ENCODE data around the gene RXFP4. TPM values are rescaled to one million over a fixed set of nuclear protein-coding genes. Genes with fewer than 3 reads are reported as not detected.

Gene RXFP4
- polyA plus RNA-seq, 1 of the 3 experiments (the other 2 are of a cell fraction): not detected

- peak; percentile 89 for DNase-seq
- Histone ChIP-seq H3K4me1 (ENCODE audit: control insufficient read depth in 1 of 2, insufficient read depth in 2 of 2, low read depth in 1 of 2, low read length in 1 of 2) (peaks cover 20 to 25% of the 10 kb centered on the region in 2 experiments), H3K4me3 (ENCODE audit: low read depth in 2 of 2, low read length in 1 of 2) (peak within 1 kb of the TSS; percentile 76 to 86), H3K9me3 (no peaks in the 10 kb centered on the region), H2AFZ (ENCODE audit: low read depth) (peak within 1 kb of the TSS; percentile 95), H3K27me3 (ENCODE audit: insufficient read depth) (no peaks in the 10 kb centered on the region), H3K9ac (peak within 1 kb of the TSS; percentile 98), H3K27ac (ENCODE audit: low read depth in 2 of 2, low read length in 1 of 2) (peak within 1 kb of the TSS; percentile 93 to 97), H3K79me2 (ENCODE audit: insufficient read depth) (peaks cover 54% of the 10 kb centered on the region), H3K4me2 (peak within 1 kb of the TSS; percentile 97), H4K20me1 (ENCODE audit: insufficient read depth) (peaks cover 37% of the 10 kb centered on the region), H3K9me2 (no peaks in the 10 kb centered on the region), H3F3A (replicated peaks; ENCODE audit: insufficient read depth) (peaks cover 27% of the 10 kb centered on the region), H3K36me3 (replicated peaks in 1 of 2; ENCODE audit: control insufficient read depth in 1 of 2, insufficient read depth in 2 of 2, low read length in 1 of 2) (peaks cover 26 to 33% of the 10 kb centered on the region in 2 experiments)
- under 1% methylated on average over 49 of the region's 50 CpGs for WGBS (ENCODE audit: low lambda C conversion rate)
- POLR2A ChIA-PET: interaction anchor here (0.5 to 2.2 kb wide), 16 partner anchors 12 to 119 kb away, joined by 3 to 14 read pairs (median 4); partner anchors contain the start of genes ARHGEF2 and SYT11
- CTCF ChIA-PET: interaction anchor here (0.7 to 3.4 kb wide), 7 partner anchors 20 to 1710 kb away, joined by 3 to 18 read pairs (median 4); partner anchors contain the start of genes ARHGEF2 and UBQLN4
- TF ChIP-seq GABPA (IDR thresholded peaks at IDR 0.05; ENCODE audit: low read depth) (peak; percentile 100), ELF1 (IDR thresholded peaks at IDR 0.05) (peak; percentile 89), MXI1 (IDR thresholded peaks at IDR 0.05; ENCODE audit: low read depth, low read length) (peak; percentile 89), CHD2 (IDR thresholded peaks at IDR 0.05; ENCODE audit: low read length, partially characterized antibody) (peak; percentile 95), ZBTB33 (IDR thresholded peaks at IDR 0.05; ENCODE audit: borderline replicate concordance, low read depth) (no peak), SMC3 (IDR thresholded peaks at IDR 0.05; ENCODE audit: low read depth, low read length) (no peak), NFIC (IDR thresholded peaks at IDR 0.05; ENCODE audit: borderline replicate concordance) (no peak), FOXJ3 (CRISPR knock-in tag; IDR thresholded peaks at IDR 0.05) (no peak), RAD21 (IDR thresholded peaks at IDR 0.05; ENCODE audit: low read length) (no peak), RCOR1 (IDR thresholded peaks at IDR 0.05; ENCODE audit: low read length) (peak; percentile 29; the same call in 1 of the 2 replicates), TAF1 (IDR thresholded peaks at IDR 0.05; ENCODE audit: borderline replicate concordance, low read depth, low read length) (peak; percentile 83), YY1 (IDR thresholded peaks at IDR 0.05; ENCODE audit: low read depth) (peak; percentile 99), SIN3A (IDR thresholded peaks at IDR 0.05; ENCODE audit: borderline replicate concordance, low read depth, low read length) (peak; percentile 83; the same call in 1 of the 2 replicates), RXRA (IDR thresholded peaks at IDR 0.05; ENCODE audit: borderline replicate concordance, low read depth) (no peak), GATA2 (CRISPR knock-in tag; IDR thresholded peaks at IDR 0.05) (no peak)
- TF ChIP-seq, protein P1, sequence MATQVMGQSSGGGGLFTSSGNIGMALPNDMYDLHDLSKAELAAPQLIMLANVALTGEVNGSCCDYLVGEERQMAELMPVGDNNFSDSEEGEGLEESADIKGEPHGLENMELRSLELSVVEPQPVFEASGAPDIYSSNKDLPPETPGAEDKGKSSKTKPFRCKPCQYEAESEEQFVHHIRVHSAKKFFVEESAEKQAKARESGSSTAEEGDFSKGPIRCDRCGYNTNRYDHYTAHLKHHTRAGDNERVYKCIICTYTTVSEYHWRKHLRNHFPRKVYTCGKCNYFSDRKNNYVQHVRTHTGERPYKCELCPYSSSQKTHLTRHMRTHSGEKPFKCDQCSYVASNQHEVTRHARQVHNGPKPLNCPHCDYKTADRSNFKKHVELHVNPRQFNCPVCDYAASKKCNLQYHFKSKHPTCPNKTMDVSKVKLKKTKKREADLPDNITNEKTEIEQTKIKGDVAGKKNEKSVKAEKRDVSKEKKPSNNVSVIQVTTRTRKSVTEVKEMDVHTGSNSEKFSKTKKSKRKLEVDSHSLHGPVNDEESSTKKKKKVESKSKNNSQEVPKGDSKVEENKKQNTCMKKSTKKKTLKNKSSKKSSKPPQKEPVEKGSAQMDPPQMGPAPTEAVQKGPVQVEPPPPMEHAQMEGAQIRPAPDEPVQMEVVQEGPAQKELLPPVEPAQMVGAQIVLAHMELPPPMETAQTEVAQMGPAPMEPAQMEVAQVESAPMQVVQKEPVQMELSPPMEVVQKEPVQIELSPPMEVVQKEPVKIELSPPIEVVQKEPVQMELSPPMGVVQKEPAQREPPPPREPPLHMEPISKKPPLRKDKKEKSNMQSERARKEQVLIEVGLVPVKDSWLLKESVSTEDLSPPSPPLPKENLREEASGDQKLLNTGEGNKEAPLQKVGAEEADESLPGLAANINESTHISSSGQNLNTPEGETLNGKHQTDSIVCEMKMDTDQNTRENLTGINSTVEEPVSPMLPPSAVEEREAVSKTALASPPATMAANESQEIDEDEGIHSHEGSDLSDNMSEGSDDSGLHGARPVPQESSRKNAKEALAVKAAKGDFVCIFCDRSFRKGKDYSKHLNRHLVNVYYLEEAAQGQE (IDR thresholded peaks at IDR 0.05; ENCODE audit: low read depth, low read length): no peak
- TF ChIP-seq, protein P2, sequence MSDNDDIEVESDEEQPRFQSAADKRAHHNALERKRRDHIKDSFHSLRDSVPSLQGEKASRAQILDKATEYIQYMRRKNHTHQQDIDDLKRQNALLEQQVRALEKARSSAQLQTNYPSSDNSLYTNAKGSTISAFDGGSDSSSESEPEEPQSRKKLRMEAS (IDR thresholded peaks at IDR 0.05; ENCODE audit: low read depth): peak; percentile 88
- TF ChIP-seq, protein P3, sequence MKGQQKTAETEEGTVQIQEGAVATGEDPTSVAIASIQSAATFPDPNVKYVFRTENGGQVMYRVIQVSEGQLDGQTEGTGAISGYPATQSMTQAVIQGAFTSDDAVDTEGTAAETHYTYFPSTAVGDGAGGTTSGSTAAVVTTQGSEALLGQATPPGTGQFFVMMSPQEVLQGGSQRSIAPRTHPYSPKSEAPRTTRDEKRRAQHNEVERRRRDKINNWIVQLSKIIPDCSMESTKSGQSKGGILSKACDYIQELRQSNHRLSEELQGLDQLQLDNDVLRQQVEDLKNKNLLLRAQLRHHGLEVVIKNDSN (IDR thresholded peaks at IDR 0.05; ENCODE audit: borderline replicate concordance, low read depth): no peak
- TF ChIP-seq, protein P4, sequence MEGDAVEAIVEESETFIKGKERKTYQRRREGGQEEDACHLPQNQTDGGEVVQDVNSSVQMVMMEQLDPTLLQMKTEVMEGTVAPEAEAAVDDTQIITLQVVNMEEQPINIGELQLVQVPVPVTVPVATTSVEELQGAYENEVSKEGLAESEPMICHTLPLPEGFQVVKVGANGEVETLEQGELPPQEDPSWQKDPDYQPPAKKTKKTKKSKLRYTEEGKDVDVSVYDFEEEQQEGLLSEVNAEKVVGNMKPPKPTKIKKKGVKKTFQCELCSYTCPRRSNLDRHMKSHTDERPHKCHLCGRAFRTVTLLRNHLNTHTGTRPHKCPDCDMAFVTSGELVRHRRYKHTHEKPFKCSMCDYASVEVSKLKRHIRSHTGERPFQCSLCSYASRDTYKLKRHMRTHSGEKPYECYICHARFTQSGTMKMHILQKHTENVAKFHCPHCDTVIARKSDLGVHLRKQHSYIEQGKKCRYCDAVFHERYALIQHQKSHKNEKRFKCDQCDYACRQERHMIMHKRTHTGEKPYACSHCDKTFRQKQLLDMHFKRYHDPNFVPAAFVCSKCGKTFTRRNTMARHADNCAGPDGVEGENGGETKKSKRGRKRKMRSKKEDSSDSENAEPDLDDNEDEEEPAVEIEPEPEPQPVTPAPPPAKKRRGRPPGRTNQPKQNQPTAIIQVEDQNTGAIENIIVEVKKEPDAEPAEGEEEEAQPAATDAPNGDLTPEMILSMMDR (IDR thresholded peaks at IDR 0.05): no peak
- TF ChIP-seq, protein P5, sequence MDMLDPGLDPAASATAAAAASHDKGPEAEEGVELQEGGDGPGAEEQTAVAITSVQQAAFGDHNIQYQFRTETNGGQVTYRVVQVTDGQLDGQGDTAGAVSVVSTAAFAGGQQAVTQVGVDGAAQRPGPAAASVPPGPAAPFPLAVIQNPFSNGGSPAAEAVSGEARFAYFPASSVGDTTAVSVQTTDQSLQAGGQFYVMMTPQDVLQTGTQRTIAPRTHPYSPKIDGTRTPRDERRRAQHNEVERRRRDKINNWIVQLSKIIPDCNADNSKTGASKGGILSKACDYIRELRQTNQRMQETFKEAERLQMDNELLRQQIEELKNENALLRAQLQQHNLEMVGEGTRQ (IDR thresholded peaks at IDR 0.05; ENCODE audit: borderline replicate concordance, low read depth, low read length): no peak
- TF ChIP-seq, protein P6, sequence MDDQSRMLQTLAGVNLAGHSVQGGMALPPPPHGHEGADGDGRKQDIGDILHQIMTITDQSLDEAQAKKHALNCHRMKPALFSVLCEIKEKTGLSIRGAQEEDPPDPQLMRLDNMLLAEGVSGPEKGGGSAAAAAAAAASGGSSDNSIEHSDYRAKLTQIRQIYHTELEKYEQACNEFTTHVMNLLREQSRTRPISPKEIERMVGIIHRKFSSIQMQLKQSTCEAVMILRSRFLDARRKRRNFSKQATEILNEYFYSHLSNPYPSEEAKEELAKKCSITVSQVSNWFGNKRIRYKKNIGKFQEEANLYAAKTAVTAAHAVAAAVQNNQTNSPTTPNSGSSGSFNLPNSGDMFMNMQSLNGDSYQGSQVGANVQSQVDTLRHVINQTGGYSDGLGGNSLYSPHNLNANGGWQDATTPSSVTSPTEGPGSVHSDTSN (IDR thresholded peaks at IDR 0.05): peak; percentile 100
Measured at GRCh38 chr1:155934097-155934935, 7.1 kb upstream of the RXFP4 start, which contains the start of gene KHDC4. TSS of gene KHDC4 (minus strand) at chr1:155934413. CDS start at chr1:155934373, 40 bp downstream.
